SK-N-MC (cell line): Measurements from ENCODE around the gene PRAMEF11.
"Not testable (repeated sequence)": the region's sequence is repeated elsewhere in the genome, so short reads cannot be mapped to it uniquely, and the experiment has no call there.

ENCODE experiments used
- EZH2 ChIP-seq: fragments of 200-600 bp; sonication (generic); IDR thresholded peaks from one replicate; pipeline ENCODE4 v1.6.1; 2017; ENCODE audit warnings: antibody characterized with exemption
- POLR2AphosphoS5 ChIP-seq: IDR thresholded peaks from 2 replicates; pipeline ENCODE4 v1.6.1; 2012; ENCODE audit warnings: mild to moderate bottlenecking, low read depth, low read length, borderline replicate concordance

- not testable (repeated sequence) for TF ChIP-seq EZH2, POLR2AphosphoS5
Observed at GRCh38 chr1:12784729-12785128, 46.5 kb downstream of the PRAMEF11 start.
